GM19395 (cell line): ENCODE data around the gene OR2F2.

Experiments
- ATAC-seq: cut with Tn5 transposase; IDR thresholded peaks from one replicate; pipeline ENCODE4 v1.9.1; 2021; ENCODE audit warnings: mild to moderate bottlenecking, moderate library complexity; ENCODE audit not compliant: unreplicated experiment

Gene OR2F2, protein sequence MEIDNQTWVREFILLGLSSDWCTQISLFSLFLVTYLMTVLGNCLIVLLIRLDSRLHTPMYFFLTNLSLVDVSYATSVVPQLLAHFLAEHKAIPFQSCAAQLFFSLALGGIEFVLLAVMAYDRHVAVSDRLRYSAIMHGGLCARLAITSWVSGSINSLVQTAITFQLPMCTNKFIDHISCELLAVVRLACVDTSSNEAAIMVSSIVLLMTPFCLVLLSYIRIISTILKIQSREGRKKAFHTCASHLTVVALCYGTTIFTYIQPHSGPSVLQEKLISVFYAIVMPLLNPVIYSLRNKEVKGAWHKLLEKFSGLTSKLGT

DNA sequence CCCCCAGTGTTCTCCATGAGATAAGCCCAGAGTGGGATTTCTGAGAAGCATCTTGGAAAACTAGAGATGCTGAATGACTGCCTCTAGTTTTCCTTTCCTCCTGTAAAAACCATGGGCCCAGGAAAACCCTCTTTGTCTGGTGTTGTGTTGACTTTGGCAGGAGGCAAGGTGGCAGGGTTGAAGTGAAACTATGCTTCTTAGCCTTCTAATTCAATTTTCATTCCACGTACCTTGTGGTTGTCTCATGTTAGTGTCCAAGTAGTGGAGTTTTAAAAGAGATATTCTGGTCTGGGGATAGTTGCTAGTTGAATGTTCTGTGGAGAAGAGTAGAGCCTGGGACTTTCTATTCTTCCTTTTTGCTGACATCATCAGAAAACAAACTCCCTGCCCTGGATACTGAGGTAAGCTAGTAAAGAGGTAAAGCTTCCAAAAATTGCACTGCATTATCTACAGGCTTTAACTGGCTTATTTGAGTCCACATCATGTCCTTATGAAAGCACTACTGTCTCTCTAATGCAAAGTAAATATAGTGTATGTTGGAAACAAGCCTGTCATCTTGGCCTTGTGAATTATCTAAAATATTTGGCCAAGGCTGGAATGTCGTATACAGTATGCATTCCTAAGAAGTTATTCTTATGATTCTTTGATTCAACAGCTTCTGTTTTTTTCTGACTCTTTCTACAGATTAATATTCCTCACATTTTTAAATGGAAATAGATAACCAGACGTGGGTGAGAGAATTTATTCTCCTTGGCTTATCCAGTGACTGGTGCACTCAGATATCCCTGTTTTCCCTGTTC is at the start of gene OR2F2:
OR2F2 (plus strand) TSS at position 708 of the 800 bp plus-strand sequence; CDS start at position 708, 0 bp downstream.
- ATAC-seq = no peak

DNA sequence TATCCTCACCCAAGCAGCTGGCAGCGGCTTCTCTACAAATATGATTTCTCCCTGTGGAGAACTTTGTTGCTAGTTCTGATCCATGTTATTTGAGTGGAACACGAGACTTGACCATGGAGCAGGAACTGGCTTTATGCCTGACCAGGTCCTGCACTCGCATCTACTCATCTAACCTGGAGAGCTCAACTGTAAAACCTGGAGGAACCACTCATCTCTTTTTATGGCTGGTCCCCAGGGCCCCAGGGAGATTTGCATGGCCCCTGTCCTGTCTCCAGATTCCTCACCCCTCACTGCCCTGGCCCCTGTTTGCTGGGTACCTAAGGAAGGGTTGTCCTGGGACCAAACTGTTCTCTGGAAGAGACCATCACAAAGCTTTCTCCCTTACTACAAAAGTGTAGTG is 49.1 kb upstream of the OR2F2 start:
- no peak for ATAC-seq

DNA sequence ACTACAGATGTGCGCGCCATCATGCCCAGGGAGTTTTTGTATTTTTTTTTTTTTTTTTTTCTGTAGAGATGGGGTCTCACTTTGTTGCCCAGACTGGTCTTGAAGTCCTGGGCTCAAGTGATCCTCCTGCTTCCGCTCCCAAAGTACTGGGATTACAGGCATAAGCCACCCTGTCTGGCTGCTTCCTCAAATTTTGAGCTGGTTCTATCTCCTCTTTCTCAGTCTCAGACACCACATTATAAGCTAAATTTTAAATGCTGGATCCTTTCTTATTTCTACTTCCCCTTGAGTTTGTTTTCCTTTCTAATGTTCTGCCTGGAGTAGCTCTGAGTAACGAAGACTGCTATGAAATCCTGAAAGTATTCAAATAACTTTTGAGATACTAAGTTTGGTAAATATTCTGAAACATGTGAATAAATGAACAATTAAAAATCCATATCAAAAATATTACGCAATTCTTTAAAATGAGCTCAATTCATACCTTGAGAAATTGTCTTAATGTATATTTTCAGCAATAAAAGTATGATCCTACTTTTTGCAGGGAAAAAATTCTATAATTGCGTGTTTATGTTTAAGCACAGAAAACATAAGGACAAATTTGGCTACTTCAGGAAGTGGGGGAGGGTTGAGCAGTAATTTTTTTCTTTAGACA is 48.1 kb upstream of the OR2F2 start:
- no peak for ATAC-seq

DNA sequence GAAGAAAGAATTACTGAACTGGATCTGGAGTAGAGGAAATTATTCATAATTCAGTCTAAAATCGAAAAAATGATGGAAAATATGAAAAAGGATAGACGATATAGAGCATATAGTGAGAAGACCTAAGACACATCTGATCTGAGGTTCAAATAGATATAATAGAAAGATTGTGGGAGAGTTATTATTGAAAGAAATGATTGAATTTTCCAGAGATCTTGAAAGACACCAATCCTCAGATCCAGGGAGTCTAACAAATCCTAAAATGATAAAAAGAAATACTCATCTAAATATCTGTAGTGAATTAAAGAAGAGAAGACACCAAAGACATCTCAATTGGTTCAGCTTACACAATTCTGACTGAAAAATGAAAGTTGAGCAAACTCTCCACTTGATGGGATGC is 46.0 kb upstream of the OR2F2 start:
- no peak for ATAC-seq

DNA sequence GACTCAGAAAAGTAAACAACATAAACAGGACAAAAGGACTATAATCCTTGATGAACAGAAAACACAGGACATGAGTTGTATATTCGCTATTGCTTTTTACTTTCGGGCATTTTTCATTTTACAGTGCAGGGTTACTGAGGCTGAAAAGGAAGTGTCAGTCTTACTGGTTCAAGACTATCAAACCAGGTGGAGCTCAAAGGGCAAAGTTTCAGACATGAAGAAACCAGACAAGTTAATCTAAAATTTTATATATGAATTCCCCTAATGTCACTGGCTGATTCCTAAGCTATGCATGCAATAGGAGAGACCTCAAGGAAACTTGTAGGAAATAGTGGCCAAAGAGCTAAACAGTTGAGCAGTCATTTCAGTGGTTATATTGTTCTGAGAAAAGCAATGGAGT is 44.5 kb upstream of the OR2F2 start:
- ATAC-seq = no peak

DNA sequence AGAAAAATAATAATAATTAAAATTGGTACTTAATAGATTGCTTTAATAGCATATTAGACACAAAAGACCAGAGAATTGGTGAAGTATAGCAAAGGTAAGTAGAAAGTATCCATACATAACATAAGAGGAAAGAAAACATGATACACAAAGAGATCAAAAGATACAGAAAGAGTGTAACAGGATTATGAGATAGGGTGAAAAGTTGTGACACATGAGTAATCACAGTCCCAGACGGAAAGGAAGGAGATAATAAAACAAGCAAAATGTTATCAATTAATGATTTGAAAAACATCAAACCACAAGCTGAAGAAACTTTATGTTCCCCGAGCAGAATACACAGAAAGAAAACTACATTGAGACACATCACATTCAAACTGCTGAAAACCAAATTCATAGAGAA is 43.6 kb upstream of the OR2F2 start:
- ATAC-seq = no peak

DNA sequence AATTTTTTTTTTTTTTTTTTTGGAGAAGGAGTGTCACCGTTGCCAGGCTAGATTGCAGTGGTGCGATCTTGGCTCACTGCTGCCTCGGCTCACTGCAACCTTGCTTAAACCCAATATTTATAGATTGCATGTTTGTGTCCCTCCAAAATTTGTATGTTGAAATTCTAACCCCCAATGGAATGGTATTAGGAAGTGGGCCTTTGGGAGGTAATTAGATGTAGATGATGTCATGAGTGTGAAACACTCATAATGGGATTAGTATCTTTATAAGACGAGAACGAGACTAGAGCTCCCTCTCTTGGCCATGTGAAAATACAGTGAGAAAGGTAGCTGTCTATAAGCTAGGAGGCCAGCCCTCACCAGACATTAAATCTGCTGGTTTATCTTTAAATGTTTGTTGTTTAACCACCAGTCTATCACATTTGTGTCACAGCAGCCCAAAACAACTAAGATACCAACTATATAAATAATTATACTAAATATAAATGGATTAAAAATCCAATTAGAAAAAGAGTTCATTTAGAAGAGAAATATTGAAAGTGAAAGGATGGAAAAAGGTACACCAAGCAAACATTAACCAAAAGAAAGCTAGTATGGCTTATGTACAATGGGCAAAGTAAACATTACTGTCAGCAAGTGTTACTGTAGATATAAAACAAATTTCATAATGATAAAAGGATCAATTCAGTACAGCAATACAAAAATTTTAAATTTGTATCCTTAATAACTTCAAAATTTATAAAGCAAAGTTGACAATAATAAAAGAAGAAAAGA is 42.3 kb upstream of the OR2F2 start:
- ATAC-seq = peak; percentile 100

DNA sequence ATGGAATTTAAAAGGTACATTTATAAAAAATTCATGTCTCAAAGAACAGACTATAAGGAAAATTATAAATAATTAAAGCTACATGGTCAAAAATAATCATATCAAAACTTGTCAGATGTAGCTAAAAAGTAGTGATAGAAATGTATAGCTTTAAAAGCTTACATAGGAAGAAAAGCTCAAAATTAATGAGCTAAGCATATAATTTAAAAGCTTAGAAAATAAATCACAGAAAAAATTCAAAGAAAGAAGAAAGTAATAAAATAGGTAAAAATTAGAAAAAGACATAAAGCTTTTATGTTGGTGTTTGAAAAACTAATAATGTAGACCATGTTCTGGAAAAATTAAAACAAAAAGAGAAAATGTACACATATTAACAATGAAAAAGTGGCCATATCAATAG is 38.4 kb upstream of the OR2F2 start:
- ATAC-seq = no peak

DNA sequence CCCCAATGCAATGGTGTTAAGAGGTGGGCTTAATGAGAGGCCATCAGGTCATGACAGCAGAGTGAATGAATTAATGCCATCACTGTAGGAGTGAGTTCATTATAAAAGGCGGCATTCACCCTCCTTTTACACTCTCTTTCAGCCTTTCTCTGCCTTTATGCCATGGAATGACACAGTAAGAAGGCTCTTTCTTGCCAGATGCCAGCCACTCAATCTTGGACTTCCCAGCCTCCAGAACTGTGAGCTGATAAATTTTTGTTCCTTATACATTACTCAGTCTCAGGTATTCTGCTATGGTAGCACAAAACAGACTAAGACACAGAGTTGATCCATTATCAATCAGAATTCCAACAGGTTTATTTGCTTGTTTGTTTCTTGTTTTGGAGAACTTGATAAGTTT is 36.2 kb upstream of the OR2F2 start:
- ATAC-seq = no peak

DNA sequence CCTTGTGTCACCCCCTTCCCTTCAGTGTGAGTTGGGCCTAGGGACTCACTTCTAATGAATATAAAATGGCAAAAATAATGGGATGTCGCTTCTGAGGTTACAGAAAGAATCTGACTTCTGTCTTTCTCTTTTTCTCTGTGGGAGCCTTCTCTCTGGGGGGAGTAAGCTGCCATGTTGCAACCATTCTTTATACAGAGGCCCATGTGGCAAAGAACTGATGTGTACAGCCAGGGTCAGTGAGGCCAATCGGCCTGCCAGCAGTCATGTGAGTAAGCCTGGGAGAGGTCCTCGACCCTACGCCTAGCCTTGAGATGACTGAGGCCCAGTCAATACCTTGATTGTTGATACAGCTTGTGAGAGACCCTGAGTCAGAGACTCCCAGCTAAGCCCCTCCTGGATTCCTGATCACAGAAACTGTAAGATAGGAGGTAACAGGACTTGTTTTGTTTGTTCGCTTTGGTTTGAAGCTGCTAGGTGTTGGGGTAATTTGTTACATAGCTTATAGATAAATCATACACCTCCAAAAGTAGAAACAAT is 34.7 kb upstream of the OR2F2 start:
- no peak for ATAC-seq

DNA sequence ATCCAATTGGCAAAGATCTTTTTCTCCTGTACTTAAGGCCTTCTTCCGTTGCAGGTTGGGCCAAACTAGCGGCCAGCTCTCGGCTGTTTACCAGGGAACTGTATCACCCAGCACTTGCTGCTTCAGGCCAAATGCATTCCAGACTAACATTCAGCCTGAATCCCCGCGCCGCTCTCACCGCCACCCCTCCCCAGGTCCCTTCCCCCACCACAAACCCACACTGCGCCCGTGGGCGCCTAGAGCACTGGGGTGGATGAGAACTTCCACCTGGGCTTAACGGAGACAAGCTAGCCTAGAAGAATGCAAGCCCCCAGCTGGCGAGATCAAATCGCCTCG is 33.7 kb upstream of the OR2F2 start:
- peak; percentile 51 for ATAC-seq

DNA sequence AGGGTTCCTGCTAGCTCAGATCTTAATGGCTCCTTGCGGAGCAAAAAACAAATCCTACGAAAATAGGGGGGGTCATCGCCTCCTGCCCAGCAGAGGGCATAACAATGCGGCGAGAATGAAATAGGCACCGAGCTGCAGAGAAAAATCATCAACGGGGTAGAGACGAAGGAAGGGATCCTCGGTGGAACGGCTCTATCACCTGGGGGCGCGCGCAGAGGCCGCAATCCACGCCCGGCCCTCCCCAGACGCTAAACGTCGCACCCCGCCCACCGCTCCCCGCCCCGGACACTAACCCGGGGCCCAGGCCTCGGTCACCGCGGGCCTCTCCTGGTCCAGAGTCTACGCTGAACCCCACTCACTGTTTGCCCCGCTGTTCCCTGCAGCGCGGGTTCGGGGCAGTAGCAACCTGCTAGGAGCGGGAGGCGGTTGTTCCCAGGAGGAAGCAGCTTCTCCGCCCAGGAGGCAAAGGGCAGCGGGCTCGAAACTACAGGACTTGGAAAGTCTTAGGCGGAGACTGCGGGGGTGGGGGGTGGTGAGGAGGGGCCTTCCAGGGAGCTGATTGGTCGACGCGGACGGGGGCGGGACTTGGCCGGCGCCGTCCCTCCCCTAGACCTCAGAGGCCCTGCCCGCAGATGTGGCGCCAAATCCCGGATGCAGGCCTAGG is 33.2 kb upstream of the OR2F2 start, which contains the start of gene TCAF1:
TCAF1 (minus strand) TSS at position 509 of the 664 bp plus-strand sequence. CDS start 25,568 bp downstream, outside the sequence.
- ATAC-seq = peak; percentile 90

DNA sequence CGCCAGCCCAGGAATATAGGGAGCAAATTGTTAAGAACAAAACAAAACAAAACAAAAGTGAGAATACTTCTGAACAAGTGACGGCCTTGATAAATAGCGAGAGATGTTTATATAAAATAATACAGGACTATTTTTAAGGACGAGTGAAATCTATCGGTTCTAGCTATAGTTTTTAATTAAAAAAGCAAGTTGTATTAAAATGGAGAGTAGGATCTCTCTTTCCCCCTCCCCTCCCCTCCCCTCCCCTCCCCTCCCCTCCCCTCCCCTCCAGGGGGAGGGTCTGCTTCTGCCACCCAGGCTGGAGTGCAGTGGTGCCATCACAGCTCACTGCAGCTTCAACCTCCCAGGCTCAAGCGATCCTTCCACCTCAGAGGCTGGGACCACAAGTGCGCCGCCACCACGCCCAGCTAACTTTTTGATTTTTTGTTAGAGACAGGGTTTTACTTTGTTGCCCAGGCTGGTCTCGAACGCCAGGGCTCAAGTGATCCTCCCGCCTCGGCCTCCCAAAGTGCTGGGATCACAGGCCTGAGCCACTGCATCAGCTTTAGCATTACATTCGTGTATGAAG is 32.6 kb upstream of the OR2F2 start:
- ATAC-seq = no peak

DNA sequence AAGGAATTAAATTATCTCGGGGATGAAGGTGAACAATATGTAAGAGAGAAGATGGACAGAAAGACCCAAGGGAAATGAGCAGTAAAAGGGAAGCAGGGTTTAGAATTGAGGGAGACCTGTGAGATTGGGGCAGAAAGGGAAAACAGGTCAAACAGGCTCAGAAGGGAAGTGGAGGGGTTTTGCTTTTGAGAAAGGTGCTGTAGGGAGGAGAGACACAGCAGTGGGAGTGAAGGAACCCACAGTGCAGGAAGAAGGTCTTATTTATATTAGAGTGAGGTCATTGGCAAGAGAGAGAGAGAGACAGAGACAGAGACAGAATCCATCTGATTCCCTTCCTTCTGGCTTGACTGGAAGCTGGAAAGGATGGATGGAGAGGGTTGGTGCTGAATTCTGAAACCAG is 29.5 kb upstream of the OR2F2 start:
- ATAC-seq = no peak

DNA sequence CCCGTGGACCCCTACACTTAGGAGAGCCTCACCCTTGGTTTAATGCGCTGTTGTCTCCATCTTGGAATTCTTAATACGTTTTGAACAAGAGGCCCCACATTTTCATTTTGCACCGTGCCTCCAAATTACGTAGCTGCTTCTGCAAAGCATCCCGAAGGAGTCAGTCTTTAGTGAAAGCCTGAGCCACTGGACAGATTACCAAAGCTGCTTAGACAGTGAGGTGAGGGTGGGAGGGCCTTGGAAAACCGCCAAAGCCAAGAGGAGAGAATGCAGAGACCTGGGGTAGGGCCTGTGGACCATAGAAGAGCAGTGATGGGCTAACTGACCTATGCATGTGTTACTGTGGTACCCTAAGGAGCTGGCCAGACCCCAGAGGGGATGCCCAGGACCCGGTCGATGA is 28.9 kb upstream of the OR2F2 start:
- no peak for ATAC-seq

DNA sequence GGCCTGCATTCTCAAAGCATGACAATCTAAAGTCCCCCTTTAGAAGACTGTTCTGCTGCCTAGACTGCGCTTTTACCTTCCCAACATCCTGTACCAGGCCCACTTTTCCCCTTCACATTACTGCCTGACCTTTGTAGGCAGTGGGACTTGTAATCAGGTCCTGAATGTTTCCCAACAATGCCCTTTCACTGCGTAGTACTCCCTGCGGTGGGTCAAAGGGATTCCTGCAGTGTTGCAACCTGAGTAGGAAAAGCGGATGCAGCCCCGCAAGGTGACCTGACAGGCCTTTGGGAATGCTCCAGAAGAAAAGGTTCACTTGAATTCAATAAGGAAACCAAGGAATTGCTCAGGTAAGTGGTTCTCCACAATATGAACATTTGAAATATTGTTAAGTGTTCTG is 28.1 kb upstream of the OR2F2 start:
- ATAC-seq = no peak

DNA sequence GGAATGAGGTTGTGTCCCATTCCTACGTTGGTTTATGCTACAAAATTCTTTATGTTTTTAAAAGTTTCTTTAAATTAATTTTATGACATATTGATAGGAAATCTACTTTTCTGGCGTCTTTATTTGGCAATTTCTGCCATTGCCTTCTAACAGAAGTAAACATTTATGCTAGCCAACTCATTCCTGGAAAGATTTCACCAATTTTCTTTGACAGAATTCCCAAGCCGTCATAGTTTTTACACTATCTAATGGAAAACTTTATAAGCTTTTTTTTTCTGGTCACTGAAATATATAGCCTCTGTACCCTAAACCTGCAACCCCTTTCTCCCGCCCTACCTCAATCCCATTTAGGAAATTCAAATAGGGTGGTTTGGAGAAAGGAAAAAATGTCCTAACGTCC is 26.9 kb upstream of the OR2F2 start:
- ATAC-seq = no peak

DNA sequence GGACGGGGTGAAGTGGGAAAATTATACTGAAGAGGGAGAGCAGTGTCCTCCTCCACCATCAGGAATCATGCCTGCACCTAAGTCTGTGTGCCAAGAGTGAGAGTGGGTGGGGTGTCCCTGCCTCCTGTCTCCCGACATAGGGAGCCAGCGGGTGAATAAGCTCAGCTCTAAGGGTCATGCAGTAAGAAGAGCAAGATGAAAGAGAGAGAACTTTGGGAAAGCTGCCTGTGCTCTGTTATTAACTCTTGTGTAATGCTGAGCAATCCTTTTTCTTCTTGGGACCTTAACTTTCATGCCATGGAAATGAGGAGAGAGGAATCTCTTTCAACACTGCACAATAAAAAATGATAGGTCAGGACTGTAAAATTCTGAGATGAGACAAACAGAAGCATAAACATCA is 25.2 kb upstream of the OR2F2 start:
- no peak for ATAC-seq

DNA sequence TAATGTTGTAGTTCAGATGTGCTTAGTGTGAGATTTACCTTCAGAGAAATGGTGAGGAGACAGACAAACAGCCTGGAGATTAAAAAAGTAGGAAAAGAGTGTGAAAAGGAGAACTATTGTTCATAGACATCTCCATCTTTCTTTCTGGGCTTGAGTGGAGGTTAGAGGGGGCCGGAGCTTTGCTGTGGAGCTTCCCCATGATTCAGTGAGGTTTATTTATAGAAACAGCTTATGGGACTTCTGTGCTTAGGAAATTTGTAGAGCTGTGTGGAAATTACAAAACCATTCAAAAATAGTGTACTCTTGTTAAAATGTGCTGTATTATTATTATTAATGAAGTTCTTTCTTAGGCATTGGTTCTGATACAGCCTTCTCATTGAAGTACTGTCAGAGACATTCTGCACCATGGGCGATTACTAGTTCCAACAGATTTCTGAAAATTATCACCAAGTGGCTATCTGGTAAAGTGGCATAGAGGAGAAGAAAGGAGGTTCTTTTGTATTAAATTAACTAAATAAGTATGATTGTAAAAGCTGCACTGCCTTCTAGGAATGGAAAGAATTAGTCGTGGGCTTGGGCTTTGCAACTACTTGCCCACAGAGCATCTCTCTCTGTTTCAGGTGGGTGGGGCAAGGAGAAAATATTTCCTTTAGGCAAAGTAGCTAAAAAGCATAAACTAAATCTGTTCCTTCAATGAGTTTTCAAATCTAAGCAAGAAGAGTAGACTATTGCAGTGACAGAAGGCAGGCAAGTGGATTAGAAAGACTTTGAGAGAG is 24.4 kb upstream of the OR2F2 start:
- no peak for ATAC-seq
